Measurements from ENCODE around the gene CACNA1S.

DNA sequence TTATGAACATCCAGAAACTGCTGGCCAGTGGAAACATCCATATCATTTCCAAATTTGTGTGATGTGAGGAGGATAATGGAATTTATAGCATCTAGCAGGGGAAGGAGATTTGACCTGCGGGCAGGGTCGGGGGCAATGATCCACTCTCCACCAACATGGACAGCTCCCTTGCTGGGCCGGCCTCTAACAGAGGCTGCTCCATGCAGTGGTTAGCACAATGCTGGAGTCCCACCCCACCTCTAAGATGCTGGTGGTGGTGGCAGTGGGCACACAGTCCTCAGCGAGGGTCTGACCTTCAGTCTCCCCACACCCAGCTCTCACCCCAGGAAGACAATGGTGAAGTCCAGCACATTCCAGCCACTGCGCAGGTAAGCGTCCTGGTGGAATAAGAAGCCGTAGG lies 18.7 kb downstream of the CACNA1S start:
- TF ChIP-seq, protein P1, sequence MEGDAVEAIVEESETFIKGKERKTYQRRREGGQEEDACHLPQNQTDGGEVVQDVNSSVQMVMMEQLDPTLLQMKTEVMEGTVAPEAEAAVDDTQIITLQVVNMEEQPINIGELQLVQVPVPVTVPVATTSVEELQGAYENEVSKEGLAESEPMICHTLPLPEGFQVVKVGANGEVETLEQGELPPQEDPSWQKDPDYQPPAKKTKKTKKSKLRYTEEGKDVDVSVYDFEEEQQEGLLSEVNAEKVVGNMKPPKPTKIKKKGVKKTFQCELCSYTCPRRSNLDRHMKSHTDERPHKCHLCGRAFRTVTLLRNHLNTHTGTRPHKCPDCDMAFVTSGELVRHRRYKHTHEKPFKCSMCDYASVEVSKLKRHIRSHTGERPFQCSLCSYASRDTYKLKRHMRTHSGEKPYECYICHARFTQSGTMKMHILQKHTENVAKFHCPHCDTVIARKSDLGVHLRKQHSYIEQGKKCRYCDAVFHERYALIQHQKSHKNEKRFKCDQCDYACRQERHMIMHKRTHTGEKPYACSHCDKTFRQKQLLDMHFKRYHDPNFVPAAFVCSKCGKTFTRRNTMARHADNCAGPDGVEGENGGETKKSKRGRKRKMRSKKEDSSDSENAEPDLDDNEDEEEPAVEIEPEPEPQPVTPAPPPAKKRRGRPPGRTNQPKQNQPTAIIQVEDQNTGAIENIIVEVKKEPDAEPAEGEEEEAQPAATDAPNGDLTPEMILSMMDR (conservative IDR thresholded peaks at IDR 0.05; ENCODE audit: low read length), result no peak
- TF ChIP-seq EZH2phosphoT487 (IDR thresholded peaks at IDR 0.05; ENCODE audit: borderline replicate concordance, low read depth, low read length), result no peak
